Activated naive CD8-positive, alpha-beta T cell treated with anti-CD3 and anti-CD28 coated beads, Interleukin-2, amount 50 U/mL, for 24 hours (primary cell): ENCODE results near the gene VAV1.

Experiments
- ATAC-seq: fragments of 150-1000 bp; cut with Tn5 transposase; one replicate; pipeline ENCODE4 v1.10.0; 2021
- DNase-seq: peaks from one replicate; pipeline ENCODE4 v3.0.0; 2021
- H3K27ac Mint-ChIP-seq: one replicate; pipeline ENCODE4 v1.8.0; 2021; ENCODE audit warnings: mild to moderate bottlenecking, mixed read lengths
- H3K27me3 Mint-ChIP-seq: one replicate; pipeline ENCODE4 v1.8.0; 2021; ENCODE audit warnings: mixed read lengths
- H3K36me3 Mint-ChIP-seq: one replicate; pipeline ENCODE4 v1.8.0; 2021; ENCODE audit warnings: low read depth, mixed read lengths
- H3K4me1 Mint-ChIP-seq: one replicate; pipeline ENCODE4 v1.8.0; 2021; ENCODE audit warnings: mixed read lengths
- H3K4me3 Mint-ChIP-seq: one replicate; pipeline ENCODE4 v1.8.0; 2021; ENCODE audit warnings: mild to moderate bottlenecking, moderate library complexity, mixed read lengths
- H3K9me3 Mint-ChIP-seq: one replicate; pipeline ENCODE4 v1.8.0; 2021; ENCODE audit warnings: mixed read lengths

The VAV1 gene, protein sequence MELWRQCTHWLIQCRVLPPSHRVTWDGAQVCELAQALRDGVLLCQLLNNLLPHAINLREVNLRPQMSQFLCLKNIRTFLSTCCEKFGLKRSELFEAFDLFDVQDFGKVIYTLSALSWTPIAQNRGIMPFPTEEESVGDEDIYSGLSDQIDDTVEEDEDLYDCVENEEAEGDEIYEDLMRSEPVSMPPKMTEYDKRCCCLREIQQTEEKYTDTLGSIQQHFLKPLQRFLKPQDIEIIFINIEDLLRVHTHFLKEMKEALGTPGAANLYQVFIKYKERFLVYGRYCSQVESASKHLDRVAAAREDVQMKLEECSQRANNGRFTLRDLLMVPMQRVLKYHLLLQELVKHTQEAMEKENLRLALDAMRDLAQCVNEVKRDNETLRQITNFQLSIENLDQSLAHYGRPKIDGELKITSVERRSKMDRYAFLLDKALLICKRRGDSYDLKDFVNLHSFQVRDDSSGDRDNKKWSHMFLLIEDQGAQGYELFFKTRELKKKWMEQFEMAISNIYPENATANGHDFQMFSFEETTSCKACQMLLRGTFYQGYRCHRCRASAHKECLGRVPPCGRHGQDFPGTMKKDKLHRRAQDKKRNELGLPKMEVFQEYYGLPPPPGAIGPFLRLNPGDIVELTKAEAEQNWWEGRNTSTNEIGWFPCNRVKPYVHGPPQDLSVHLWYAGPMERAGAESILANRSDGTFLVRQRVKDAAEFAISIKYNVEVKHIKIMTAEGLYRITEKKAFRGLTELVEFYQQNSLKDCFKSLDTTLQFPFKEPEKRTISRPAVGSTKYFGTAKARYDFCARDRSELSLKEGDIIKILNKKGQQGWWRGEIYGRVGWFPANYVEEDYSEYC

GRCh38 chr19:6772028-6772865 lies at the start of gene VAV1:
TSS of gene VAV1 (plus strand) at chr19:6772708. CDS start at chr19:6772808, 100 bp downstream.
- Mint-ChIP-seq H3K27me3 (no peaks in the 10 kb centered on the region), H3K4me1 (peaks cover 59% of the 10 kb centered on the region)
- peak; percentile 80 for DNase-seq

GRCh38 chr19:6723108-6723618 lies 49.3 kb upstream of the VAV1 start:
- Mint-ChIP-seq H3K9me3 (no peaks in the 10 kb centered on the region), H3K27ac (no peak overlapping the region), H3K4me1 (peaks cover 33% of the 10 kb centered on the region), H3K4me3 (no peak overlapping the region), H3K27me3 (peaks cover 3% of the 10 kb centered on the region), H3K36me3 (no peaks in the 10 kb centered on the region)
- ATAC-seq (no peak), DNase-seq (no peak)

More at GRCh38 chr19:6772028-6772865, at the start of gene VAV1:
- peak within 1 kb of the TSS; percentile 90 for H3K4me3 Mint-ChIP-seq
- H3K36me3 Mint-ChIP-seq: peaks cover 26% of the 10 kb centered on the region
- ATAC-seq: peak; percentile 55
- peak within 1 kb of the TSS; percentile 93 for H3K27ac Mint-ChIP-seq
- peaks cover 11% of the 10 kb centered on the region for H3K9me3 Mint-ChIP-seq

- Mint-ChIP-seq H3K27ac (no peak overlapping the region), H3K36me3 (no peaks in the 10 kb centered on the region), H3K9me3 (no peaks in the 10 kb centered on the region), H3K4me3 (no peak overlapping the region), H3K4me1 (peaks cover 37% of the 10 kb centered on the region), H3K27me3 (peaks cover 3% of the 10 kb centered on the region)
- no peak for ATAC-seq
- DNase-seq: no peak
These were observed 48.8 kb upstream of the VAV1 start for GRCh38 chr19:6723738-6724137.

DNA sequence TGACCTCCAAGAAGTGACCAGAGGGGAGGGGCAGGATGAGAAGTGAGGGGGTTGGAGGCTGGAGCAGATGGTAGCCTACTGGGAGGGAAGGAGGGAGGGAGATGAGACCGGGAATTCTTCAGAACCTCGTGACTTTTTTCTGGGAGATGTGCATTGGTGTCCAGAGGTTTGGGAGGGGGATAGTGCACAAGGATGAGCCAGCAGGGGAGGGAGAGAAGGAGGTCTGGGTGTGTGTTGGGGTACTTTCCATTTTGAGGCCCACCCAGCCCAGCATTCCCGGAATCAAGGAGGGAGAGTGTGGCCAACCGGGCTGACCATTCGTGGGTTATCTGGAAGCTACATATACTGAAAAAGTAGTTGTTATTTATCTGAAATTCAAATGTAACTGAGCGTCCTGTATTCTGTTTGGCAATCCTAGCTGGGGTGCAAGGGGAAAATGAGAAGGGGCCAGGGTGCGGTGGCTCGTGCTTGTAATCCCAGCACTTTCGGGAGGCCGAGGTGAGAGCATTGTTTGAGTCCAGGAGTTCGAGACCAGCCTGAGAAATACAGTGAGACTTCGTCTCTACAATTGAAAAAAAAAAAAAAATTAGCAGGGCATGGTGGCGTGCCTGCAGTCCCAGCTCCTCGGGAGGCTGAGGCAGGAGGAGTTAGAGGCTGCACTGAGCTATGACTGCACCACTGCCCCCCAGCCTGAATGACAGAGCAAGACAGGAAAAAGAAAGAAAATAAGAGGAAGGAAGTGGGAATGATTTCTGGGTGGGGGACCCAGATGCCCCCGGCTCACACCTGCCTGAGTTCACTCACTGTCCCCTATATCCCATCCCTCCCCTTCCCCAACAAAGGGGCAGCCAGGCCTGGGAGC lies 47.6 kb upstream of the VAV1 start:
- no peak overlapping the region for H3K27ac Mint-ChIP-seq
- no peak overlapping the region for H3K4me3 Mint-ChIP-seq
- H3K36me3 Mint-ChIP-seq: no peaks in the 10 kb centered on the region
- peaks cover 37% of the 10 kb centered on the region for H3K4me1 Mint-ChIP-seq
- DNase-seq: no peak
- ATAC-seq: no peak
- H3K27me3 Mint-ChIP-seq: no peaks in the 10 kb centered on the region
- H3K9me3 Mint-ChIP-seq: no peaks in the 10 kb centered on the region

- ATAC-seq: no peak
- H3K27ac Mint-ChIP-seq: no peak overlapping the region
- H3K36me3 Mint-ChIP-seq: no peaks in the 10 kb centered on the region
- peaks cover 33% of the 10 kb centered on the region for H3K4me1 Mint-ChIP-seq
- no peaks in the 10 kb centered on the region for H3K27me3 Mint-ChIP-seq
- DNase-seq: no peak
- H3K9me3 Mint-ChIP-seq: no peaks in the 10 kb centered on the region
- no peak overlapping the region for H3K4me3 Mint-ChIP-seq
These were observed 46.8 kb upstream of the VAV1 start for GRCh38 chr19:6725513-6726231.

DNA sequence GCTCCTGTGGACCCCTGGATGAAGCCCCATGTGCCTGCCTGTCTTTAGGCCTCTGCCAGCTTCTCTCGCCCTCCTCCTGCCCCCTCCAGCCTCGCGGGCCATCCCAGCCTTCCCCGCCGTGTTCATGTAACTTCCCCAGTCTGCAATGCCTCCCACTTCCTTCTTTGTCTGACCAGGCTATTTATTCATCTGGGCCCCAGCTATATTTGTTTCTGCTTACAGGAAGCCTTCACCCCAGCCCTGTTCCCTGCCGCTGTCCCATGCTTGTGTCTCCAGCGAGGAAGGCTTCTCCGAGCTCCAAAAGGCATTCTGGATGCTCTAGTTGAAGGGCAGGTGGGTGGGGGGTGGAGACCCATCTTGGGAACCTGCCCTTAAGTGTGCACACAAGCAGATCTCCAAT lies 44.2 kb upstream of the VAV1 start:
- Mint-ChIP-seq H3K27ac (no peak overlapping the region), H3K4me1 (peaks cover 12% of the 10 kb centered on the region), H3K9me3 (no peaks in the 10 kb centered on the region), H3K36me3 (no peaks in the 10 kb centered on the region), H3K27me3 (no peaks in the 10 kb centered on the region), H3K4me3 (no peak overlapping the region)
- ATAC-seq (no peak), DNase-seq (no peak)

- H3K27me3 Mint-ChIP-seq: no peaks in the 10 kb centered on the region
- no peak overlapping the region for H3K27ac Mint-ChIP-seq
- no peak for DNase-seq
- H3K9me3 Mint-ChIP-seq: no peaks in the 10 kb centered on the region
- ATAC-seq: no peak
- H3K36me3 Mint-ChIP-seq: no peaks in the 10 kb centered on the region
- no peak overlapping the region for H3K4me3 Mint-ChIP-seq
- peaks cover 9% of the 10 kb centered on the region for H3K4me1 Mint-ChIP-seq
These were observed 42.8 kb upstream of the VAV1 start for GRCh38 chr19:6729573-6730152.

GRCh38 chr19:6730153-6730804 lies 42.2 kb upstream of the VAV1 start:
- Mint-ChIP-seq H3K27me3 (no peaks in the 10 kb centered on the region), H3K27ac (no peak overlapping the region), H3K9me3 (no peaks in the 10 kb centered on the region), H3K4me1 (peaks cover 7% of the 10 kb centered on the region), H3K36me3 (no peaks in the 10 kb centered on the region), H3K4me3 (no peak overlapping the region)
- ATAC-seq (peak; percentile 37), DNase-seq (peak; percentile 65)

GRCh38 chr19:6730941-6731670 lies 41.4 kb upstream of the VAV1 start:
- no peak for DNase-seq
- no peaks in the 10 kb centered on the region for H3K27me3 Mint-ChIP-seq
- H3K4me1 Mint-ChIP-seq: peaks cover 13% of the 10 kb centered on the region
- no peaks in the 10 kb centered on the region for H3K9me3 Mint-ChIP-seq
- no peak overlapping the region for H3K27ac Mint-ChIP-seq
- H3K4me3 Mint-ChIP-seq: no peak overlapping the region
- ATAC-seq: no peak
- H3K36me3 Mint-ChIP-seq: peaks cover 3% of the 10 kb centered on the region

GRCh38 chr19:6731822-6732221 lies 40.7 kb upstream of the VAV1 start:
- DNase-seq: no peak
- Mint-ChIP-seq H3K4me3 (no peak overlapping the region), H3K27me3 (no peaks in the 10 kb centered on the region), H3K4me1 (peaks cover 18% of the 10 kb centered on the region), H3K27ac (no peak overlapping the region), H3K9me3 (no peaks in the 10 kb centered on the region), H3K36me3 (peaks cover 5% of the 10 kb centered on the region)
- ATAC-seq: no peak

- Mint-ChIP-seq H3K36me3 (peaks cover 7% of the 10 kb centered on the region), H3K4me1 (peaks cover 23% of the 10 kb centered on the region), H3K27me3 (no peaks in the 10 kb centered on the region), H3K4me3 (no peak overlapping the region), H3K27ac (no peak overlapping the region), H3K9me3 (no peaks in the 10 kb centered on the region)
- DNase-seq: no peak
- ATAC-seq: no peak
These were observed 39.6 kb upstream of the VAV1 start for GRCh38 chr19:6732803-6733337.
